ENCODE results near the gene DNAH12. TPM values are rescaled to one million over a fixed set of nuclear protein-coding genes. Genes with fewer than 3 reads are reported as not detected.

Gene DNAH12
- total and polyA plus RNA-seq, 2 donors (not counting 1 experiment from before 2014, with no cell fraction given), result 0.12 to 0.17 TPM

- no peaks in the 10 kb centered on the region for H3K36me3 ChIP-seq (ENCODE audit: control insufficient read depth, insufficient read depth, low read length)
- H3K9ac ChIP-seq (ENCODE audit: insufficient read depth, low read length), result no peak overlapping the region
- H4K20me1 ChIP-seq (ENCODE audit: control insufficient read depth, extremely low read depth, insufficient read depth, low read length), result no peaks in the 10 kb centered on the region
- no peaks in the 10 kb centered on the region for H3K27me3 ChIP-seq (ENCODE audit: control insufficient read depth, insufficient read depth, low read length)
- H3K4me1 ChIP-seq (ENCODE audit: control insufficient read depth, extremely low read depth, insufficient read depth, low read length), result no peaks in the 10 kb centered on the region
- DNase-seq (ENCODE audit: low read depth in 2 of 2), result no peak
- TF ChIP-seq EZH2 (IDR thresholded peaks at IDR 0.05; ENCODE audit: low read length, missing control alignments) (no peak), CTCF (conservative IDR thresholded peaks at IDR 0.05 in 1 of 2, IDR thresholded peaks at IDR 0.05 in 1 of 2; ENCODE audit: low read depth in 1 of 2, low read length in 2 of 2) (no peak)
- no peak overlapping the region for H3K4me2 ChIP-seq (ENCODE audit: extremely low read depth, insufficient read depth, low read length)
- no peaks in the 10 kb centered on the region for H3K79me2 ChIP-seq (ENCODE audit: control insufficient read depth, insufficient read depth, low read length)
- no peaks in the 10 kb centered on the region for H3K9me3 ChIP-seq (ENCODE audit: control insufficient read depth, insufficient read depth, low read depth, low read length)
- H3K4me3 ChIP-seq (replicated peaks in 1 of 4; ENCODE audit: control extremely low read depth in 1 of 4, insufficient read depth in 1 of 4, low read depth in 3 of 4, low read length in 4 of 4), result no peak overlapping the region
- H3K27ac ChIP-seq (ENCODE audit: insufficient read depth, low read length), result no peak overlapping the region
- no peak overlapping the region for H2AFZ ChIP-seq (ENCODE audit: low read length)
Observed at GRCh38 chr3:57409471-57409870, 134.7 kb downstream of the DNAH12 start.

GRCh38 chr3:57402675-57403074 lies 141.5 kb downstream of the DNAH12 start:
- Histone ChIP-seq H2AFZ (ENCODE audit: low read length) (no peak overlapping the region), H3K4me3 (replicated peaks in 1 of 4; ENCODE audit: control extremely low read depth in 1 of 4, insufficient read depth in 1 of 4, low read depth in 3 of 4, low read length in 4 of 4) (no peak overlapping the region), H3K79me2 (ENCODE audit: control insufficient read depth, insufficient read depth, low read length) (no peaks in the 10 kb centered on the region), H3K9me3 (ENCODE audit: control insufficient read depth, insufficient read depth, low read depth, low read length) (no peaks in the 10 kb centered on the region), H3K27me3 (ENCODE audit: control insufficient read depth, insufficient read depth, low read length) (no peaks in the 10 kb centered on the region), H4K20me1 (ENCODE audit: control insufficient read depth, extremely low read depth, insufficient read depth, low read length) (no peaks in the 10 kb centered on the region), H3K4me2 (ENCODE audit: extremely low read depth, insufficient read depth, low read length) (no peak overlapping the region), H3K9ac (ENCODE audit: insufficient read depth, low read length) (no peak overlapping the region), H3K36me3 (ENCODE audit: control insufficient read depth, insufficient read depth, low read length) (no peaks in the 10 kb centered on the region), H3K4me1 (ENCODE audit: control insufficient read depth, extremely low read depth, insufficient read depth, low read length) (no peaks in the 10 kb centered on the region), H3K27ac (ENCODE audit: insufficient read depth, low read length) (no peak overlapping the region)
- DNase-seq (ENCODE audit: low read depth in 2 of 2), result no peak
- no peak for TF ChIP-seq CTCF (conservative IDR thresholded peaks at IDR 0.05 in 1 of 2, IDR thresholded peaks at IDR 0.05 in 1 of 2; ENCODE audit: low read depth in 1 of 2, low read length in 2 of 2)

GRCh38 chr3:57397175-57398026 lies 146.7 kb downstream of the DNAH12 start:
- Histone ChIP-seq H3K4me3 (replicated peaks in 1 of 4; ENCODE audit: control extremely low read depth in 1 of 4, insufficient read depth in 1 of 4, low read depth in 3 of 4, low read length in 4 of 4) (no peak overlapping the region), H3K27ac (ENCODE audit: insufficient read depth, low read length) (no peak overlapping the region), H3K79me2 (ENCODE audit: control insufficient read depth, insufficient read depth, low read length) (no peaks in the 10 kb centered on the region), H3K27me3 (ENCODE audit: control insufficient read depth, insufficient read depth, low read length) (no peaks in the 10 kb centered on the region), H2AFZ (ENCODE audit: low read length) (peak overlapping the region; percentile 38), H3K9me3 (ENCODE audit: control insufficient read depth, insufficient read depth, low read depth, low read length) (no peaks in the 10 kb centered on the region), H3K9ac (ENCODE audit: insufficient read depth, low read length) (no peak overlapping the region), H3K36me3 (ENCODE audit: control insufficient read depth, insufficient read depth, low read length) (no peaks in the 10 kb centered on the region), H3K4me1 (ENCODE audit: control insufficient read depth, extremely low read depth, insufficient read depth, low read length) (no peaks in the 10 kb centered on the region), H3K4me2 (ENCODE audit: extremely low read depth, insufficient read depth, low read length) (peak overlapping the region; percentile 62), H4K20me1 (ENCODE audit: control insufficient read depth, extremely low read depth, insufficient read depth, low read length) (no peaks in the 10 kb centered on the region)
- DNase-seq (ENCODE audit: low read depth in 2 of 2), result peak; percentile 38 to 58
- TF ChIP-seq CTCF (conservative IDR thresholded peaks at IDR 0.05 in 1 of 2, IDR thresholded peaks at IDR 0.05 in 1 of 2; ENCODE audit: low read depth in 1 of 2, low read length in 2 of 2) (peak; percentile 90 to 96), EZH2 (IDR thresholded peaks at IDR 0.05; ENCODE audit: low read length, missing control alignments) (no peak)

All from fibroblast of lung (primary cell).